Thyroid gland (tissue), 4 donors: ENCODE results near the gene ANKRD37. TPM values are rescaled to one million over a fixed set of nuclear protein-coding genes. Genes with fewer than 3 reads are reported as not detected.

Experiments used
- DNase-seq, 2 donors: peaks; one replicate each; pipeline ENCODE4 v3.0.0-alpha.2; 2019
- H3K27ac ChIP-seq, 3 donors: fragments of 200-600 bp; sonication (generic); 1 replicate in 2 of 3; 2 replicates in 1 of 3; pipeline ENCODE4 v1.5.1; 2016 to 2019; ENCODE audit warnings: mild to moderate bottlenecking in 1 of 3, moderate library complexity in 1 of 3
- H3K27me3 ChIP-seq: fragments of 200-600 bp; sonication (generic); one replicate; pipeline ENCODE4 v1.5.1; 2019
- H3K36me3 ChIP-seq, 2 donors: fragments of 200-600 bp; sonication (generic); one replicate each; pipeline ENCODE4 v1.5.1; 2016 to 2019
- H3K4me1 ChIP-seq, 2 donors: fragments of 200-600 bp; sonication (generic); one replicate each; pipeline ENCODE4 v1.5.1; 2017 to 2019
- H3K4me3 ChIP-seq, 3 donors: fragments of 200-600 bp; sonication (generic); replicated peaks in 1 of 3; 1 replicate in 2 of 3; 2 replicates in 1 of 3; pipeline ENCODE4 v1.5.1; 2016; ENCODE audit warnings: mild to moderate bottlenecking in 1 of 3
- H3K9me3 ChIP-seq: fragments of 200-600 bp; sonication (generic); one replicate; pipeline ENCODE4 v1.5.1; 2017
- POLR2A ChIP-seq, 2 donors: fragments of 450-650 bp; IDR thresholded peaks; one replicate each; pipeline ENCODE4 v1.6.1; 2017; ENCODE audit warnings: antibody characterized with exemption in 2 of 2, mild to moderate bottlenecking in 2 of 2, moderate library complexity in 1 of 2
- WGBS, 2 donors: methylation state at CpG; one replicate each; pipeline ENCODE4 v1.1.5; 2017; 5-methylcytosine and 5-hydroxymethylcytosine counted together
- intact Hi-C: fragments of 100-400 bp; cut with DNase I; formaldehyde crosslinking; loops from one replicate; pipeline ENCODE4 v1.15.1; 2023
- total RNA-seq, 4 donors: library from RNA; depleted of rRNA; stranded (reverse); fragments of >200 nt; gene quantifications; one replicate each; pipeline ENCODE4 v1.2.3, GENCODE V29; 2016
- TF ChIP-seq, protein P1 (sequence below), 6 experiments: fragments of 200-600 bp in 3 of 6; fragments of 450-650 bp in 3 of 6; sonication (generic) in 3 of 6; IDR thresholded peaks; one replicate each; pipeline ENCODE4 v1.5.1; 2016 to 2019; ENCODE audit warnings: antibody characterized with exemption in 6 of 6, mild to moderate bottlenecking in 2 of 6, inconsistent platforms in 1 of 6, moderate library complexity in 1 of 6

The ANKRD37 gene
- total RNA-seq, 4 donors from 2014 or later: 3.8 to 17.1 (median 9.8) TPM

DNA sequence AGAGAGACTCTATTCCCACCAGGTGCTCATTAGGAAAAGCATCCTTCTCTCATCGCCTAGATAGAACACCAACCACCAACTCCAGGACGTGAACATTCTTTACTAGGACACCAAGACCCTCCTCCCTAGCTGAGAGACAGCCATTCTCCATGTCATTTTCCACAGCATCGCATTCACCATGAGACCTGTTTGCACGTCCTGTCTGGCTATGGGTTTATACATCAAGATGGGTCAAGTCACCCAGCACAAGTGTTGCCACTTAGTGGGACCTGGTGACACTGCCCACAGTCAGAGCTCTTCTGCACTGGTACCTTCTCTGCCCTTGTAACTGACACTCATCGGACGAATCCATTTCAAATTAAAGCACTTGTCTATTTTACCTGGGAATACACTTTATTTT lies 18.4 kb upstream of the ANKRD37 start:
- Histone ChIP-seq H3K4me1 (peaks cover 7 to 25% of the 10 kb centered on the region in 2 donors), H3K27me3 (no peaks in the 10 kb centered on the region), H3K9me3 (no peaks in the 10 kb centered on the region), H3K27ac (no peak overlapping the region), H3K36me3 (no peaks in the 10 kb centered on the region), H3K4me3 (no peak overlapping the region)
- no peak for DNase-seq
- intact Hi-C loops: no loop called here
- TF ChIP-seq, protein P1, sequence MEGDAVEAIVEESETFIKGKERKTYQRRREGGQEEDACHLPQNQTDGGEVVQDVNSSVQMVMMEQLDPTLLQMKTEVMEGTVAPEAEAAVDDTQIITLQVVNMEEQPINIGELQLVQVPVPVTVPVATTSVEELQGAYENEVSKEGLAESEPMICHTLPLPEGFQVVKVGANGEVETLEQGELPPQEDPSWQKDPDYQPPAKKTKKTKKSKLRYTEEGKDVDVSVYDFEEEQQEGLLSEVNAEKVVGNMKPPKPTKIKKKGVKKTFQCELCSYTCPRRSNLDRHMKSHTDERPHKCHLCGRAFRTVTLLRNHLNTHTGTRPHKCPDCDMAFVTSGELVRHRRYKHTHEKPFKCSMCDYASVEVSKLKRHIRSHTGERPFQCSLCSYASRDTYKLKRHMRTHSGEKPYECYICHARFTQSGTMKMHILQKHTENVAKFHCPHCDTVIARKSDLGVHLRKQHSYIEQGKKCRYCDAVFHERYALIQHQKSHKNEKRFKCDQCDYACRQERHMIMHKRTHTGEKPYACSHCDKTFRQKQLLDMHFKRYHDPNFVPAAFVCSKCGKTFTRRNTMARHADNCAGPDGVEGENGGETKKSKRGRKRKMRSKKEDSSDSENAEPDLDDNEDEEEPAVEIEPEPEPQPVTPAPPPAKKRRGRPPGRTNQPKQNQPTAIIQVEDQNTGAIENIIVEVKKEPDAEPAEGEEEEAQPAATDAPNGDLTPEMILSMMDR (IDR thresholded peaks at IDR 0.05): no peak
- no peak for TF ChIP-seq POLR2A (IDR thresholded peaks at IDR 0.05)
- WGBS, 2 donors: 80 to 87% methylated on average over 6 of the region's 6 CpGs

DNA sequence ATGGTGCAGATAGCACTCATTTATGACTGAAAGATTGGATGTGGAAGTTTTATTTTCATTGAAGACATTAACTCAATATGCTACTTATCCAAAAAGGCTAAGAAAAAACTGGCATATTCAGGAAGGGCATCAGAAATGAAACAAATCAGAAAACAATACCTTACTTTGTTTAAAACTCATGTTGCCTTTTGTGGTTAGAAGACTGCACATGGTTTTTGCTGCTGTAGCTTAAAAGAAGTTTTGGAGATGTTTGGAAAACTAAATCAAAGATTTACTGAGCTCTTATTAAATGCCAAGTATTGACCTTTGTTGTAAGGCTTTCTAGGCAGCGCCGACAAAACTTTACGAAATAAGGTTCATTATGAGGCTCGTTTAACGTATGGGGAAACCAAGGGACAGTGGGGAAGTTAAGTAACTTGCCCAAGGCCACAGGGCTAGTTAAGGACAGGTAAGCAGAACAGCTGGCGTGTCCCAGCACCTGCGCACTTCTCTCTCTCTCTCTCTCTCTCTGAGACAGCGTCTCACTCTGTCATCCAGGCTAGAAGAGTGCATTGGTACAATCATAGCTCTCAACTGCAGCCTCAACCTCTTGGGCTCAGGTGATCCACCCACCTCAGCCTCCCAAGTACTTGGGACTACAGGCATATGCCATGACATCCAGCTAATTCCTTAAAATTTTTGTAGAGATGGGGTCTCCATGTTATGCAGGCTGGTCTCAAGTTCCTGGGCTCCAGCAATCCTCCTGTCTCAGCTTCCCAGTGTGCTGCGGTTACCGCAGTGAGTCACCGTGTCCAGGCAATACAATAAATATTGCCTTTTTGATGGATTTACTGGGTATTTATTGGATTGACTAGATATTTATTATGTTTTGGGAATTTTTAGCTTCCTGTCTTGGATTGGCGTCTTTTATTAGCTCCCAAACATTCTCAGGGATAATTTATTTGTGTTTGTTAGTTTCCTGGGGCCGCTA lies 17.0 kb upstream of the ANKRD37 start:
- H3K9me3 ChIP-seq: no peaks in the 10 kb centered on the region
- no peak overlapping the region for H3K27ac ChIP-seq
- intact Hi-C loops: loop anchor here (10.0 kb wide), 1 partner anchor 75 kb away; no protein-coding TSS in a partner anchor
- H3K27me3 ChIP-seq: no peaks in the 10 kb centered on the region
- TF ChIP-seq, protein P1 (IDR thresholded peaks at IDR 0.05): no peak
- TF ChIP-seq POLR2A (IDR thresholded peaks at IDR 0.05): no peak
- no peak for DNase-seq
- 95 to 96% methylated on average over 13 of the region's 13 CpGs for WGBS, 2 donors
- no peak overlapping the region for H3K4me3 ChIP-seq
- H3K36me3 ChIP-seq: no peaks in the 10 kb centered on the region
- peaks cover 17 to 35% of the 10 kb centered on the region in 2 donors for H3K4me1 ChIP-seq

DNA sequence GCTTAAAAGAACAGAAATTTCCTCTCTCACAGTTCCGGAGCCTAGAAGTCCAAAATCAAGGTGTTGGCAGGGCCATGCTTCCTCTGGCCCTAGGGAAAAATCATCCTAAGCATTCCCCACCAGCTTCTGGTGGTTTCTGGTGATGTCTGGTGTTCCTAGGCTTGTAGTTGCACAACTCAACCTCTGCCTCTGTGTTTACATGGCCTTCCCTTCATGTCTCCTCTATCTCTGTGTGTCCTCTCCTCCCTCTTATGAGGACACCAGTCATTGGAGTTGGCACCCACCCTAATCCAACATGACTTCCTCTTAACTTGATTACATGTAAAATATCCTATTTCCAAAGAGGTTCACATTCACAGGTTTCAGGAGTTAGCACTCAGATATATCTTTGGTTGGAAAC lies 16.3 kb upstream of the ANKRD37 start:
- intact Hi-C loops: loop anchor here (10.0 kb wide), 1 partner anchor 76 kb away; no protein-coding TSS in a partner anchor
- no peak overlapping the region for H3K27ac ChIP-seq
- no peak for TF ChIP-seq POLR2A (IDR thresholded peaks at IDR 0.05)
- TF ChIP-seq, protein P1 (IDR thresholded peaks at IDR 0.05): no peak
- H3K4me3 ChIP-seq: no peak overlapping the region
- no peaks in the 10 kb centered on the region for H3K9me3 ChIP-seq
- no peak for DNase-seq
- 86 to 90% methylated on average over 1 of the region's 1 CpG for WGBS, 2 donors
- H3K27me3 ChIP-seq: no peaks in the 10 kb centered on the region
- peaks cover 19 to 31% of the 10 kb centered on the region in 2 donors for H3K4me1 ChIP-seq
- no peaks in the 10 kb centered on the region for H3K36me3 ChIP-seq

DNA sequence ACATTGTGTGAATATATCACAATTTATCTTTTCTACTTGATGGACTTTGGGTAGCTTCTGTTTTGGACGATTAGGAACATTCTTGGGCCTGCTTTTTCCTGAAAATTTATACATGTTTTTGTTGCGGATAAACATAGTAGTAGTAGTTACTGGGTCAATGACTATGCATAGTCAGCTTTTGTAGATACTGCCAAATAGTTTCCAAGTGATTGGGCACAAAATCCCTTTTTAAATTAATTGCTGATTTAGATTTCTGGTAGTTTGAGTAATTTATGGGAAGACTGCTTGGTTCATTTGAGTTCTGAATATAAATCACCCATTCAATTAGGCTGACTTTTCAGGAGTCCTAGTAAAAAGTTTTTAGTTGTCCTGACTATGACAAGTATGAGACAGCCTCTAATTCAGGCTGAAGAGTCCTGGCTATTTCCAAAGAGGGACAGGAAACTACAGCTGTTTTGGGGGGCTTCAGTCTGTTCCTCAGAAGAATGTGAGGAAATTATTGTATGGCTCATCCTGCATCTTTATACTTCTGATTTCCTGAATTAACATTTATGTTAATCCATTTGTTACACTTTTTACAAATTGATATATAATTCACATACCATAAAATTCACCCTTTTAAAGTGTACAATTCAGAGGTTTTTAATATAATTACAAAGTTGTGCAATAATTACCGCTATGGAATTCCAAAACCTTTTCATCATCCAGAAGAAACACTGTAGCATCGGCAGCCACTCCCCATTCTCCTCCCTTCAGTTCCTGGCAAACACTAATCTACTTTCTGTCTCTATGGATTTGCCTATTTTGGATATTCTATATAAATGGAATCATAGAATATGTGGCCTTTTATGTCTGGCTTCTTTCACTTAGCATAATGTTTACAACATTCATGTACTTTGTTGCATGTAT lies 15.1 kb upstream of the ANKRD37 start:
- H3K27ac ChIP-seq: peak overlapping the region; percentile 42 to 62 (median 60)
- no peak for DNase-seq
- TF ChIP-seq POLR2A (IDR thresholded peaks at IDR 0.05): no peak
- TF ChIP-seq, protein P1 (IDR thresholded peaks at IDR 0.05): no peak
- intact Hi-C loops: loop anchor here (10.0 kb wide), 1 partner anchor 77 kb away; no protein-coding TSS in a partner anchor
- peaks cover 22 to 31% of the 10 kb centered on the region in 2 donors for H3K4me1 ChIP-seq
- no peaks in the 10 kb centered on the region for H3K9me3 ChIP-seq
- no peaks in the 10 kb centered on the region for H3K27me3 ChIP-seq
- H3K36me3 ChIP-seq: no peaks in the 10 kb centered on the region
- WGBS, 2 donors: 41 to 51% methylated on average over 4 of the region's 4 CpGs
- H3K4me3 ChIP-seq: no peak overlapping the region
